Measurements from ENCODE around the gene IRAK1BP1.
"Not testable (repeated sequence)": the region's sequence is repeated elsewhere in the genome, so short reads cannot be mapped to it uniquely, and the experiment has no call there.

IRAK1BP1 gene
- total RNA-seq: 2.0 to 8.9 (median 5.4) reads per million in 4 donors

- peak; percentile 34 to 89 (median 58) for DNase-seq
These were observed at the start of gene IRAK1BP1 for GRCh38 chr6:78867370-78868040. IRAK1BP1 (plus strand) TSS chr6:78867551; CDS start chr6:78867577, 26 bp downstream.

GRCh38 chr6:78824045-78824444 is 43.3 kb upstream of the IRAK1BP1 start:
- no peak for DNase-seq

- DNase-seq: no peak
These were observed 37.9 kb upstream of the IRAK1BP1 start for GRCh38 chr6:78829407-78829806.

- no peak for DNase-seq
These were observed 36.5 kb upstream of the IRAK1BP1 start for GRCh38 chr6:78830805-78831204.

- DNase-seq: no peak
These were observed 35.9 kb upstream of the IRAK1BP1 start for GRCh38 chr6:78831492-78831891.

GRCh38 chr6:78832091-78832808 is 35.1 kb upstream of the IRAK1BP1 start:
- no peak for DNase-seq

GRCh38 chr6:78835817-78836216 is 31.5 kb upstream of the IRAK1BP1 start:
- no peak for DNase-seq

- no peak for DNase-seq
These were observed 30.8 kb upstream of the IRAK1BP1 start for GRCh38 chr6:78836598-78836997.

GRCh38 chr6:78841111-78841510 is 26.2 kb upstream of the IRAK1BP1 start:
- no peak for DNase-seq

- no peak for DNase-seq
These were observed 24.4 kb upstream of the IRAK1BP1 start for GRCh38 chr6:78842953-78843352.

GRCh38 chr6:78844899-78845298 is 22.5 kb upstream of the IRAK1BP1 start:
- DNase-seq: no peak

GRCh38 chr6:78845567-78845966 is 21.8 kb upstream of the IRAK1BP1 start:
- no peak for DNase-seq

GRCh38 chr6:78850621-78851020 is 16.7 kb upstream of the IRAK1BP1 start:
- DNase-seq: no peak

GRCh38 chr6:78851156-78851555 is 16.2 kb upstream of the IRAK1BP1 start:
- DNase-seq: no peak

GRCh38 chr6:78854546-78854945 is 12.8 kb upstream of the IRAK1BP1 start:
- DNase-seq: no peak

- DNase-seq: not testable (repeated sequence)
These were observed 8.9 kb upstream of the IRAK1BP1 start for GRCh38 chr6:78858339-78858938.

GRCh38 chr6:78861509-78861908 is 5.8 kb upstream of the IRAK1BP1 start:
- DNase-seq: no peak

GRCh38 chr6:78863576-78863975 is 3.8 kb upstream of the IRAK1BP1 start:
- no peak for DNase-seq

GRCh38 chr6:78864957-78865356 is 2.4 kb upstream of the IRAK1BP1 start:
- no peak for DNase-seq

GRCh38 chr6:78867020-78867369 is 356 bp upstream of the IRAK1BP1 start:
- no peak for DNase-seq

- no peak for DNase-seq
These were observed 765 bp downstream of the IRAK1BP1 start for GRCh38 chr6:78868116-78868515.

GRCh38 chr6:78875505-78875904 is 8.2 kb downstream of the IRAK1BP1 start:
- no peak for DNase-seq

- DNase-seq: no peak
These were observed 16.3 kb downstream of the IRAK1BP1 start for GRCh38 chr6:78883651-78884050.

GRCh38 chr6:78889901-78890300 is 22.6 kb downstream of the IRAK1BP1 start:
- DNase-seq: not testable (repeated sequence)
